GM23338 (cell line): ENCODE measurements around the gene DAAM1. TPM values are rescaled to one million over a fixed set of nuclear protein-coding genes. Genes with fewer than 3 reads are reported as not detected.
A peak's percentile ranks its signal among the peaks of the same experiment; 100 is the strongest.

Experiments used
- ATAC-seq: fragments of 200-7000 bp; cut with Tn5 transposase; 3 replicates; pipeline ENCODE4 v1.9.1; 2020
- DNase-seq: peaks from one replicate; pipeline ENCODE4 v3.0.0-alpha.2; 2015; ENCODE audit warnings: low spot score
- H2AFZ ChIP-seq: fragments of 200-600 bp; sonication (generic); 2 replicates; pipeline ENCODE4 v1.8.0; 2016; ENCODE audit warnings: antibody characterized with exemption, mild to moderate bottlenecking, moderate library complexity
- H3F3A ChIP-seq: fragments of 200-600 bp; sonication (generic); replicated peaks from 2 replicates; pipeline ENCODE4 v1.8.0; 2017; ENCODE audit warnings: antibody characterized with exemption, mixed run types, low read depth
- H3K27ac ChIP-seq: fragments of 200-600 bp; sonication (generic); 2 replicates; pipeline ENCODE4 v1.6.1; 2016; ENCODE audit warnings: low read depth
- H3K27me3 ChIP-seq: fragments of 200-600 bp; sonication (generic); 2 replicates; pipeline ENCODE4 v1.8.0; 2016; ENCODE audit warnings: mild to moderate bottlenecking, mixed run types, moderate library complexity; ENCODE audit not compliant: insufficient read depth
- H3K36me3 ChIP-seq: fragments of 200-600 bp; sonication (generic); 2 replicates; pipeline ENCODE4 v1.8.0; 2016; ENCODE audit warnings: mild to moderate bottlenecking; ENCODE audit not compliant: insufficient read depth
- H3K4me1 ChIP-seq: fragments of 200-600 bp; sonication (generic); 2 replicates; pipeline ENCODE4 v1.8.0; 2016; ENCODE audit warnings: mild to moderate bottlenecking, moderate library complexity; ENCODE audit not compliant: insufficient read depth
- H3K4me2 ChIP-seq: fragments of 200-600 bp; sonication (generic); 2 replicates; pipeline ENCODE4 v1.7.1; 2017; ENCODE audit warnings: mixed run types
- H3K4me3 ChIP-seq: fragments of 200-600 bp; sonication (generic); 2 replicates; pipeline ENCODE4 v1.6.1; 2016; ENCODE audit warnings: mixed run types
- H3K79me2 ChIP-seq: fragments of 200-600 bp; sonication (generic); replicated peaks from 2 replicates; pipeline ENCODE4 v1.8.0; 2017; ENCODE audit warnings: mild to moderate bottlenecking; ENCODE audit not compliant: insufficient read depth
- H3K9me2 ChIP-seq: fragments of 200-600 bp; sonication (generic); 2 replicates; pipeline ENCODE4 v1.8.0; 2017; ENCODE audit not compliant: insufficient read depth
- H4K20me1 ChIP-seq: fragments of 200-600 bp; sonication (generic); replicated peaks from 2 replicates; pipeline ENCODE4 v1.8.0; 2017; ENCODE audit warnings: mild to moderate bottlenecking; ENCODE audit not compliant: insufficient read depth
- H3K27ac Mint-ChIP-seq: 2 replicates; pipeline ENCODE4 v1.8.0; 2020; ENCODE audit warnings: inconsistent platforms, mild to moderate bottlenecking, moderate library complexity, mixed read lengths
- H3K27me3 Mint-ChIP-seq: 3 replicates; pipeline ENCODE4 v1.8.0; 2022; ENCODE audit warnings: low read depth, mild to moderate bottlenecking, moderate library complexity, mixed read lengths, inconsistent platforms; ENCODE audit not compliant: insufficient read depth, poor library complexity
- H3K36me3 Mint-ChIP-seq: 3 replicates; pipeline ENCODE4 v1.8.0; 2021; ENCODE audit warnings: low read depth, mild to moderate bottlenecking, inconsistent platforms, moderate library complexity, mixed read lengths
- H3K4me1 Mint-ChIP-seq: 3 replicates; pipeline ENCODE4 v1.8.0; 2020; ENCODE audit warnings: mild to moderate bottlenecking, inconsistent platforms, mixed read lengths
- H3K4me3 Mint-ChIP-seq: 3 replicates; pipeline ENCODE4 v1.8.0; 2021; ENCODE audit warnings: moderate library complexity, mild to moderate bottlenecking, inconsistent platforms, mixed read lengths
- H3K9me3 Mint-ChIP-seq: 3 replicates; pipeline ENCODE4 v1.8.0; 2020; ENCODE audit warnings: moderate library complexity, mild to moderate bottlenecking, inconsistent platforms, mixed read lengths
- CREB1 ChIP-seq: fragments of 250-450 bp; sonication (Bioruptor Pico); IDR thresholded peaks from 2 replicates; pipeline ENCODE4 v1.5.0; 2020; ENCODE audit warnings: low read depth, mild to moderate bottlenecking, moderate library complexity
- ETS1 ChIP-seq: IDR thresholded peaks from 2 replicates; pipeline ENCODE4 v1.6.1; 2016; ENCODE audit warnings: antibody characterized with exemption
- EZH2 ChIP-seq: fragments of 200-600 bp; sonication (generic); IDR thresholded peaks from one replicate; pipeline ENCODE4 v1.8.0; 2017; ENCODE audit warnings: antibody characterized with exemption, mild to moderate bottlenecking, low read depth; ENCODE audit not compliant: unreplicated experiment
- EZH2phosphoT487 ChIP-seq: fragments of 200-600 bp; sonication (generic); IDR thresholded peaks from one replicate; pipeline ENCODE4 v1.8.1; 2018; ENCODE audit warnings: antibody characterized with exemption; ENCODE audit not compliant: unreplicated experiment
- JUNB ChIP-seq: IDR thresholded peaks from one replicate; pipeline ENCODE4 v1.6.1; 2016; ENCODE audit warnings: antibody characterized with exemption; ENCODE audit not compliant: unreplicated experiment
- POLR2AphosphoS5 ChIP-seq: IDR thresholded peaks from 2 replicates; pipeline ENCODE4 v1.6.1; 2016; ENCODE audit warnings: antibody characterized with exemption, low read depth
- REST ChIP-seq: IDR thresholded peaks from one replicate; pipeline ENCODE4 v1.6.1; 2018; ENCODE audit warnings: antibody characterized with exemption; ENCODE audit not compliant: unreplicated experiment
- STAT1 ChIP-seq: IDR thresholded peaks from one replicate; pipeline ENCODE4 v1.6.1; 2016; ENCODE audit warnings: antibody characterized with exemption; ENCODE audit not compliant: unreplicated experiment
- ZNF114 ChIP-seq: fragments of 250-450 bp; sonication (Bioruptor Pico); IDR thresholded peaks from 2 replicates; pipeline ENCODE4 v1.5.0; 2020; ENCODE audit warnings: mild to moderate bottlenecking, moderate library complexity
- polyA plus RNA-seq: library from polyadenylated mRNA; unstranded; fragments of >200 nt; fragmentation: Nextera tagmentation; extraction: Ambion mirVana; gene quantifications from 2 replicates; pipeline ENCODE4 v1.2.1, GENCODE V29; 2016
- total RNA-seq: library from RNA; depleted of rRNA; stranded (reverse); fragments of >200 nt; shearing (Covaris generic); gene quantifications from 2 replicates; pipeline ENCODE4 v1.2.3, GENCODE V29; 2014
- TF ChIP-seq, protein P1 (sequence below), 2 experiments: fragments of 200-600 bp in 1 of 2; sonication (generic) in 1 of 2; conservative IDR thresholded peaks; 2 replicates each; pipeline versions ENCODE4 v1.5.1 to v1.6.1; 2016 to 2017; ENCODE audit warnings: antibody characterized with exemption in 2 of 2, low read depth in 2 of 2, mild to moderate bottlenecking in 2 of 2, moderate library complexity in 1 of 2

Gene DAAM1
- total and polyA plus RNA-seq, 2 experiments from 2014 or later: 36.3 to 42.1 TPM

- TF ChIP-seq ETS1: no peak
- TF ChIP-seq ZNF114 (CRISPR knock-in tag): no peak
- no peak for TF ChIP-seq EZH2
- TF ChIP-seq POLR2AphosphoS5: no peak
- TF ChIP-seq, protein P1, sequence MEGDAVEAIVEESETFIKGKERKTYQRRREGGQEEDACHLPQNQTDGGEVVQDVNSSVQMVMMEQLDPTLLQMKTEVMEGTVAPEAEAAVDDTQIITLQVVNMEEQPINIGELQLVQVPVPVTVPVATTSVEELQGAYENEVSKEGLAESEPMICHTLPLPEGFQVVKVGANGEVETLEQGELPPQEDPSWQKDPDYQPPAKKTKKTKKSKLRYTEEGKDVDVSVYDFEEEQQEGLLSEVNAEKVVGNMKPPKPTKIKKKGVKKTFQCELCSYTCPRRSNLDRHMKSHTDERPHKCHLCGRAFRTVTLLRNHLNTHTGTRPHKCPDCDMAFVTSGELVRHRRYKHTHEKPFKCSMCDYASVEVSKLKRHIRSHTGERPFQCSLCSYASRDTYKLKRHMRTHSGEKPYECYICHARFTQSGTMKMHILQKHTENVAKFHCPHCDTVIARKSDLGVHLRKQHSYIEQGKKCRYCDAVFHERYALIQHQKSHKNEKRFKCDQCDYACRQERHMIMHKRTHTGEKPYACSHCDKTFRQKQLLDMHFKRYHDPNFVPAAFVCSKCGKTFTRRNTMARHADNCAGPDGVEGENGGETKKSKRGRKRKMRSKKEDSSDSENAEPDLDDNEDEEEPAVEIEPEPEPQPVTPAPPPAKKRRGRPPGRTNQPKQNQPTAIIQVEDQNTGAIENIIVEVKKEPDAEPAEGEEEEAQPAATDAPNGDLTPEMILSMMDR (conservative IDR thresholded peaks at IDR 0.05; ENCODE audit: low read depth in 2 of 2): no peak
- TF ChIP-seq EZH2phosphoT487: no peak
- no peak for TF ChIP-seq JUNB
These were observed 205.8 kb downstream of the DAAM1 start (continued) for GRCh38 chr14:59394268-59394667.

DNA sequence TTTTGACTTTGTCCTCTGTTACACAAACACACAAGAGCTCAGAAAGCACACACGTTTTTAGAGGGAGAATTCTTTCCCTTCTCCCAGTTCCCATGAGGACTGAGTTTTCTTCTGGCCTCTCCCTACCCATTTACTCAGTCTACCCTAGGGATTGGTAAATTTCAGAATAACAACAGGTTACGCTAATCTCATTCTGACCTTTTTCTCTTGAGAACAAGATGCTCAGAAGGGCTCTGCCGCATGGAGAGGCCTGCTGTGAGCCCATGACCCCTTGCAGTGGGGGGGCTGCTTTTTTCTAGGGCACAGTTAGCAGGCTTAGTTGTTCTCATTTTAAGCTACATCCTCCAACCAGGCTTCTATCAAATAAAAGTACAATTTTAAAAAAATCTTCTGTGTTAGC lies 207.2 kb downstream of the DAAM1 start:
- Mint-ChIP-seq H3K36me3 (no peaks in the 10 kb centered on the region), H3K9me3 (no peaks in the 10 kb centered on the region; the same call in 2 of the 3 replicates), H3K27me3 (no peaks in the 10 kb centered on the region), H3K27ac (no peak overlapping the region), H3K4me3 (no peak overlapping the region), H3K4me1 (peaks cover 7% of the 10 kb centered on the region; the same call in 2 of the 3 replicates)
- no peak overlapping the region for H3K27ac ChIP-seq
- H3K79me2 ChIP-seq: no peaks in the 10 kb centered on the region
- no peak overlapping the region for H2AFZ ChIP-seq
- H3K9me2 ChIP-seq: no peaks in the 10 kb centered on the region; the same call in 1 of the 2 replicates
- H4K20me1 ChIP-seq: no peaks in the 10 kb centered on the region
- DNase-seq: peak; percentile 11
- no peaks in the 10 kb centered on the region for H3K36me3 ChIP-seq
- H3K4me1 ChIP-seq: no peaks in the 10 kb centered on the region; the same call in 1 of the 2 replicates
- H3F3A ChIP-seq: no peaks in the 10 kb centered on the region
- H3K4me3 ChIP-seq: no peak overlapping the region
- no peaks in the 10 kb centered on the region for H3K27me3 ChIP-seq
- ATAC-seq: peak; percentile 89
- no peak overlapping the region for H3K4me2 ChIP-seq
- TF ChIP-seq CREB1 (CRISPR knock-in tag) (no peak), ZNF114 (CRISPR knock-in tag) (no peak), POLR2AphosphoS5 (no peak), JUNB (no peak), REST (no peak), EZH2 (no peak), STAT1 (no peak)
- TF ChIP-seq, protein P1 (conservative IDR thresholded peaks at IDR 0.05; ENCODE audit: low read depth in 2 of 2): no peak
